Stromal cell of bone marrow (primary cell): ENCODE measurements around the gene RAPGEF3.
A peak's percentile ranks its signal among the peaks of the same experiment; 100 is the strongest.

ENCODE experiments used
- DNase-seq: peaks from one replicate; pipeline ENCODE4 v3.0.0-alpha.2; 2012; ENCODE audit warnings: low read depth

RAPGEF3 gene

DNA sequence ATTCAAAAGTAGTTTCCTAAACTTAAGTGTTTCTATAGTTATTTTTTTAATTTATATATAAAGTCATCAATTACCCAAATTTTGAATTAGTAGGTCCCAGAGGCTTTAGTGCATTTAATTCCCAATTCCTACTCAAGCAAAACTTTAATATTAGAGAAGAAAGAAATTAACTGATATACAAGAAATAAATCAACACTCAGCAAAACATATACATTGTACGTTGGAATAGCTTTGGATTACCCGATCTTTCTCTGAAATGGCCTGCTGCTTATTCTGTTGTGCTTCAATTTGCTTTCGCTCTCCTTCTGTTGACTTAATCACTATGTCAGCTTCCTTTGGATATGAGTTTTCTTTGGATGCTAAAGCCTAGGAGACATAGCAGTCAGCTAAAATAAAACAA, 71.0 kb downstream of the RAPGEF3 start:
- no peak for DNase-seq

DNA sequence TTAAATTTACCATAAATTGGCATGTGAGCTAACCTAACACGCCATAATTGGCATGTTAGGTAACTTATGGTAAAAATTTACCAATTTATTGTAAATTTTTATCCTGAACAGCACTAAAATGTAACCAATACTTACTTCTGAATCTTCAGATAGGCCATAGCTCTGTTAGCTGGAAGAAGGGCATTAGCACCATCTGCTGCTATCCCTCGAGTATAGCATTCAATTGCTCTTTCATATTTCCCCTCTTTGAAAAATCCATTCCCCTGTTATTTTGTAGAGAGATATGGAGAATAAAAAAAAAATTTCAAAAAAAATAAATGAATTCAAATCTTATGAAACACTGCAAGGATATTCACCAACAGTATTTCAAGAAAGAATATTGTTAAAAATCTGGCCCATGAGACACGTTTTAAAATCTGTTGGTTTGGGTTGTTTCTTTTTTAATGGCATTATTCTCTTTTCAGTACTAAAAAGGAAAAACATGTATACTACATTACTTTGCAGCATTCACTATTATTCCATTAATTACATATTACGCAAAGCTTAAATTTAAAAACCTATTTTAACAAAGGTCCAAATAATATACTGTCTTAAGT, 71.9 kb downstream of the RAPGEF3 start:
- peak; percentile 33 for DNase-seq
